NCI-H1417 (cell line): ENCODE measurements around the gene PPP2R5C.

Experiments used
- DNase-seq, 3 experiments: peaks; one replicate each; lab custom pipeline; 2025; lab: John Stamatoyannopoulos, UW

Gene PPP2R5C

DNA sequence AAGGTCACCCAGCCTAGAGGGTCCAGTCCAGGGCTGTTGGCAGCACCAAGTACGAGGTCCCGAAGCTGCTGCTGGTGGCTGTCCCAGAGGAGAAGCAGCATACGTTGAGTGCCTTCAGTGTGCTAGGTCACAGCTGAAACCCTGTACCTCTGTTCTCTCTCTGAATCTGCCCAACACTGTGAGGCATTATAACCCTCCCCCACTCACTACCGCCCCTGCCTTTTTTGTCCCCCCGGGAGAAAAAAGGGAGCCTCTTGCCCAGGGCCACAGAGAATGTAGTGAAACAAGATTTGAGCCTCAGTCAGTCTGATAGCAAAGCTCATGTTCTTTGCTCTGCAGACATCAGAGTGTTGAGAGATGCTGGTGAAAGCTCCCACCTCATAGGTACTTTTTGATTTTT lies 53.4 kb downstream of the PPP2R5C start:
- DNase-seq = no peak

DNA sequence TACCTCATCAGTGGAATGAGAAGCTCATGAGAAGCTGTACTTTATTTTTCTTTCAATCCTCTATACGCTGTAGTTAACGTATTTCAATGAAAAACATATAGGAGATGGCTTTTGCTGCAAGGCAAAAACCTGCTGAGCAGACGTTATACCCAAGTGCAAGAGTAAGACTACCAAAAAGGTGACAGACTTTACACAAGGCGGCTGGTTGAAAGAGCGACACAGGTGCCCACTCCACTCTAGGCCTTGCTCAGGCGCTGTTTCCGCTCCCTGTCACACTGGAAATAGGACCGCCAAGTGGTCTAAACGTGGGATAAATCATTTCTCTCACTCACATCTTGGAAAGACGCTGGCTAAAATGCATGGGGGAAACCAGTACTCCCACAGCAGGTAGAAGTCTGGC lies 54.5 kb downstream of the PPP2R5C start:
- no peak for DNase-seq

- DNase-seq = no peak
Measured at GRCh38 chr14:101817501-101818001, 56.0 kb downstream of the PPP2R5C start.

DNA sequence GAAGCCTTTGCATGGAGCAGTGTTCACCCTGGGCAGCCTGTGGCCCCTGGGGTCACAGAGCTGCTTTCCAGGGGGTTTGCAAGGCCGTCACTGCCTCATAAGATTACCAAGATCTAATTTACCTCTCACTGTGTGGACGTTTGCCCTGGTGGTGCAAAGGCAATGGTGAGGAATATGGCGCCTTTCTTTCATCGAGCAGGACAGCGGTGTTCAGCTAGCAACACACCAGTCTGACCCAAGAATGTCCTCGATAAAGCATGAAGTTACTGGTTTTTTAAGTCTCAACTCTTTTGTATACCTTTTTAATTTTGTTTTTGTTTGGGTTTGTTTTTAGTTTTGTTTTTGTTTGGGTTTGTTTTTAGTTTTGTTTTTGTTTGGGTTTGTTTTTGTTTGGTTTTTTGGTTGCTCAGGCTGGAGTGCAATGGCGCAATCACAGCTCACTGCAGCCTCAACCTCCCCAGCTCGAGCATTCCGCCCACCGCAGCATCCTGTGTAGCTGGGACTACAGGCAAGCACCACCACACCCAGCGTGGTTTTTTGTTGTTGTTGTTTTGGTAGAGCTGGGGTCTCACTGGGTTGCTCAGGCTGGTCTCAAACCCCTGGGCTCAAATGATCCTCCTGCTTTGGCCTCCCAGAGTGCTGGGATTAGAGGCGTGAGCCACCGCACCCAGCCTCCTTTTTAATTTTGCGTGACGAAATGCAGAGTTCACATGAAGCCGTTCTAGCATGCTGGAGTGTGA lies 57.9 kb downstream of the PPP2R5C start:
- no peak for DNase-seq

DNA sequence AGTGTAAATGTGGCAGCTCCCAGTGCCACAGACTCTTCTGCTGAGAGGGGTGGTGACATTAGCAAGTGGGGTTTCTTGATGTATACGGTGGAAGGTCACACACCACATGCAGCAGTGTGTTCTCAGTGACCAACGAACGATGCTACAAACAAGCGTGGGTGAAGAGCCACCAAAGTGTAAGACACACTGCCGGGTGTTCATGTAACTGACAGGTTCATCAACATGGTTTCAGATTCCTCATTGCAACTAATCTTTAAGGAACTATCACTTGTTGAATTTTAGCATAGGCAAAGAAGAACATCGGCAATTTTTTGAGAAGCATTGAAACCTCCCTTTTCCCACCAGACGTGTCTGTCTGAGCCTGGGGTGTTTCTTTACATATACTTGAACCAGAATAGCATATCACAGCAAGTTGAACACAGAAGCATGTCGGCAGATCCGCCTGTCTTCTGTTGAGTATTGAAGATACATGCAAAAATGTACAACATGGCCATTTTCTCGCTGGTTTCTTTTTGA lies 58.8 kb downstream of the PPP2R5C start:
- DNase-seq = no peak

GRCh38 chr14:101821528-101821927 lies 60.0 kb downstream of the PPP2R5C start:
- DNase-seq = no peak

- no peak for DNase-seq
Measured at GRCh38 chr14:101823066-101823465, 61.6 kb downstream of the PPP2R5C start.

- DNase-seq = peak in 2 of 3 experiments; percentile 60 to 85
Measured at GRCh38 chr14:101823511-101824120, 62.1 kb downstream of the PPP2R5C start.

DNA sequence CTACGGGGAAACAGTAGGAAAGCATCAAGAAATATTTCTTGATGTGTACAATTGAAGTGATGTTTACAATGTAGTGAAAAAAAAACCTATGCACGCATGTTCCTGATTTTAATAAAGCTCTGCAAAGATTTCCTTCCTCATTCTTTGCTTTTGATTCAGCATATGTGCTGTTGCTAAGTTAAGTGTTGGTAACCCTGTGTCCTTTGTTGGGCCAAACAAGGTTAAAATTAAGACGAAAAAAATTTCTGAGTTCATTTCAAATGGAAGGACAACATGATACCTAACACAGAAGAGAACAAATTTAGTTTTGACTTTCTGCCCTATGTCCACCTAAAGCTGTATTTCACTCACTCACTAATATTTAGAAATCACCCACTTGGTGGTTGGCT lies 62.8 kb downstream of the PPP2R5C start:
- DNase-seq = no peak

DNA sequence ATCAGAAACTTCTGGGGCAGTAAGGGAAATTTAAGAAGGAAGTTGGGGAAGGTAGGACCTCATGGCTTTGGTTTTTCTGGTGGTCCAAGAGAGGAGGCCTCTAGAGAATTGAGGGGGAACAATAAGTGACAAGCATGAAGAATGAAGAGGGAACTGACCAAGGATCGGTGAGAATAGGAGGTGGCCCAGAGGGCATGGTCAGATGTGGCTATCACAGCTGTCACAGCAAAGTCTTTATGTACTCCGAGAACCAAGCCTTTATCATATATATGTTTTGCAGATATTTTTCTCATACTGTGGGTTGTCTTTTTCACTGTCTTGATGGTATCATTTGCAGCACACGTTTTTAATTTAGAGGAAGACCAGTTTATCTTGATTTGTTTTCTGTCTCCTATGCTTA lies 64.3 kb downstream of the PPP2R5C start:
- DNase-seq = no peak

GRCh38 chr14:101826351-101826750 lies 64.8 kb downstream of the PPP2R5C start:
- DNase-seq = no peak

DNA sequence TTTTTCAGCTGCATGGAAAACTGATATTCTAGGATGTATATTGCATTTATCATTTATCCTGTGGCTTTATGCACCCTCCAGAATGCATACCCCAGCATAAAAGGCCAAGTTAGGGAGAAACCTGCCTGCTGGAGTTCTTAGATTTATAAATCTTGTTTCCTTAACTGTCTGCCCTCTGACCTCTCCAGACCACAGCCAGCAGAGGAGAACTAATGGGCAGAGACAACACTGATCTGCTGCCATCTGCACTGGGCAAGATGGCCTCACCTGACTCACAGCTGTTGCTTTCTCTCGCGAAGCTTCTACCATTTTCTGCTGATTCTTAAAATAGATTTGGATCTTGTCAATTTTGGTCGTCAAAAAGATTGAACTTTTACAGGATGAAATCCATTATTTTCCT lies 65.8 kb downstream of the PPP2R5C start:
- no peak for DNase-seq

DNA sequence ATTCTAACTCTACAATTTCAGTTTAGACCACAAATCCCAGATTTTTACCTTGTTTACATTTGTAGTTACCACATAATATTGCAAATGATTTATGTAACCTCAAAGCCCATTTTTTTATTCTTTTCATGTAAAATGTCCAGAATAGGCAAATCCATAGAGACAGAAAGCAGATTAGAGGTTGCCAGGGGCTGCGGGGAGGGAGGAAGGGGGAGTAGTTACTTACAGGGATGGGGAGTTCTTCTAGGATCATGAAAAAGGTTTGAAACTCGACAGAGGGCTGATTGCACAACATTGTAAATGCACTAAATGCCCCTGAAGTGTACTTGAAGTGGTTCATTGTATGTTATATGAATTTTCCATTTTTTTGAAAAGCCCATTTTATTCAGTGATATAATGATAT lies 66.5 kb downstream of the PPP2R5C start:
- DNase-seq = peak in 1 of 3 experiments; percentile 9

GRCh38 chr14:101830271-101830670 lies 68.8 kb downstream of the PPP2R5C start:
- no peak for DNase-seq

DNA sequence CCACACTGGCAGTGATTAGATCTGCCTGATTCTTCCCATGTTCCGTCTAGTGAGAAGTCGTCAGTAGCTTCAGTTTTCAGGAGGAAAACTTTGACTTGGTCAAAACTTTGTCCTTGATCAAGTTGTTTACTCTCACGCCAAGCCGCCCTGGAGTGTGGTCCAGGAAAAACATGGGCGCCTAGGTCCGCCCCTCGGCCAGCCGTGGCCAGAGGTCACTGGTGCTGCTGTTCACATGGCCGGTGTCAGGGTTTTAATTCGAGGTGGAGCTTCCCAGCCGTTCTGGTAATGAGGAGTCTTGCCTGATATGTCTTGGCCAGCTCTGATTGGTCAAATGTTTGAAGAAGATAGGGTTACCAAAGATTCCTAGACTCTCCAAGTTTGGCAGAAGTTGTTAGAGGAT lies 71.5 kb downstream of the PPP2R5C start:
- no peak for DNase-seq

- no peak for DNase-seq
Measured at GRCh38 chr14:101834397-101834796, 72.9 kb downstream of the PPP2R5C start.

DNA sequence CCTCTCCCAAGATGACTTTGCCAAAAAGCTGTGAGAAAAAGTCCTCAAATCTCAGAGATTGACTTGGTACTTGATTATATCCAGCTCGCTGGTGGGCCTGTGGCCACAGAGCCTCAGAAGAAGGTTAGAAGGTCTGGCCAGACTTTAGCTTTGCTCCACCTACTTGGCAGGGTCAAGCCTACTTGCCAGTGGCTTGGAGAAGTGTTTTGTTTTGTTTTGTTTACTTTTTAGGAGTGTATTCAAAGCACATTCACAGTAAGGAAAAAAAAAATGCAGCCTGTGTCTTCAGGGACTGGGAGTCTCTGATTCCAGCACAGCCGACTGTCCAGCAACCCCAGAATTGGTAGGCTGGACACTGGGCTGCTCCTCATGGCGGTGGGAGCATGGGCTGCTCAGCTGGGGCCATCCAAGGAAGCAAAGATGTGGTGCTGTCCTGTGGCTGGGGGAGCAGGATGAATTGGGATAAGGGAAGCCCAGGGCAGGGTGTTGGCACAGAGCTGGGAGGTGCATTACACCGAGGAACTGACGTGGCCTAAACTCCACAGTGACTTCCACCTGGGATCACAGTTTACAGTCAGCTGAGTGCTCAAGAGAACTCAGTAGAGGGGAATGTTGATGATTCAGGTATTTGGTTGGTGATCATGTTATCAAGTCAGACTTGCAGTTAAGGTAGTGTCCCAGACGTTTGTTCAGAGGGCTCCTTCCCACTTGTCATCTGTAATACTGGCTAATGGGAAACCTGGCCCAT lies 73.5 kb downstream of the PPP2R5C start:
- DNase-seq = no peak

GRCh38 chr14:101835566-101835965 lies 74.1 kb downstream of the PPP2R5C start:
- no peak for DNase-seq

DNA sequence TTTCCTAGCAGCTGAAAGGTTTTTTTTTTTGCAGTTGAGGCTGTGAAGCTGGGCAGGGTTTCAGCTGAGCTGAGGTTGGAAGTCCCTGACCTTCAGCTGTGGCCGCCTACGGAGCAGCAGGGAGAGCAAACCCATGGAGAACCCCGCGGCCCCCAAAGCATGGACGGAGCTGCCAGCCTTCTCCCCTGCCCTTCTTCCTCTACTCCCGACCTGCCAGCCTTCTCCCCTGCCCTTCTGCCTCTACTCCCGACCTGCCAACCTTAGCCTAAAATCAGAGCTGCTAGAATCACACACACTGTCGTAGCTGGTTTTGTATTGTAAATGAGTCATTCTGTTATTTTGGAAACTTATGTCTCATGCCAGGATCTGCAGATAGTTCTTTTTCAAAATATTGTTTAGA lies 74.6 kb downstream of the PPP2R5C start:
- no peak for DNase-seq

DNA sequence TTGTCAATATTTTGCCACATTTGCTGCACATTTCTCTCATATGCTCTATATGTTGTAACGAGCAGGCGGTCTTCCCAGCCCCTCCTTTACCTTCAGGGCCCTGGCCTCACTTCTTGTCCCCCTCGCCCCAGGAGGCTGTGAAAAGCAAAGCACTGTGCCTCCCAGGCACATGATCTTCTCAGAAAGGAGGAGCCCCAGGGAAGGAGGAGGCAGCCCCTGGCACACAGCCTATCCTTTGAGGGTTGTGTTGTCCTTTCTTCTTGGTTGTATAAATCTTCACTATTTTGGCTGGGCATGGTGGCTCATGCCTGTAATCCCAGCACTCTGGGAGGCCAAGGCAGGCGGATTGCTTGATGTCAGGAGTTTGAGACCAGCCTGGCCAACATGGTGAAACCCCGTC lies 77.0 kb downstream of the PPP2R5C start:
- DNase-seq = no peak

- no peak for DNase-seq
Measured at GRCh38 chr14:101839236-101839635, 77.7 kb downstream of the PPP2R5C start.

GRCh38 chr14:101839661-101840060 lies 78.2 kb downstream of the PPP2R5C start:
- DNase-seq = no peak
